SU-DHL-6 (cell line): ENCODE measurements around the gene UBFD1.
"Not testable (repeated sequence)": the region's sequence is repeated elsewhere in the genome, so short reads cannot be mapped to it uniquely, and the experiment has no call there.

Experiments used
- H2AFZ ChIP-seq: fragments of 200-600 bp; sonication (generic); 2 replicates; pipeline ENCODE4 v1.6.1; 2014; ENCODE audit warnings: low read depth, mild to moderate bottlenecking, moderate library complexity, mixed read lengths, antibody characterized with exemption, low read length; ENCODE audit not compliant: severe bottlenecking
- H3F3A ChIP-seq: fragments of 200-600 bp; shearing (Covaris generic); 2 replicates; pipeline ENCODE4 v1.6.0; 2016; ENCODE audit warnings: antibody characterized with exemption, mild to moderate bottlenecking; ENCODE audit not compliant: insufficient read depth
- H3K27ac ChIP-seq: fragments of 200-600 bp; sonication (generic); 2 replicates; pipeline ENCODE4 v1.5.1; 2016; ENCODE audit warnings: low read depth, mild to moderate bottlenecking, low read length, moderate library complexity, mixed read lengths
- H3K27me3 ChIP-seq: fragments of 200-600 bp; sonication (generic), shearing (Covaris generic); 2 replicates; pipeline ENCODE4 v1.6.0; 2014; ENCODE audit warnings: mild to moderate bottlenecking, low read length
- H3K36me3 ChIP-seq: fragments of 200-600 bp; sonication (generic); 2 replicates; pipeline ENCODE4 v1.6.1; 2014; ENCODE audit warnings: mild to moderate bottlenecking, low read length, mixed read lengths
- H3K4me2 ChIP-seq: fragments of 300-600, 200-600 bp; shearing (Covaris generic), sonication (generic); 2 replicates; pipeline ENCODE4 v1.6.0; 2014; ENCODE audit warnings: low read length, low read depth, mild to moderate bottlenecking; ENCODE audit not compliant: poor library complexity, severe bottlenecking
- H3K4me3 ChIP-seq: fragments of 200-600 bp; sonication (generic); 2 replicates; pipeline ENCODE4 v1.5.1; 2014; ENCODE audit warnings: antibody characterized with exemption, low read length, mild to moderate bottlenecking, mixed read lengths; ENCODE audit not compliant: insufficient read depth, poor library complexity, severe bottlenecking
- H3K79me2 ChIP-seq: fragments of 200-600 bp; sonication (generic); 2 replicates; pipeline ENCODE4 v1.6.1; 2014; ENCODE audit warnings: mild to moderate bottlenecking, low read length, moderate library complexity; ENCODE audit not compliant: insufficient read depth
- H3K9ac ChIP-seq: fragments of 200-600 bp; sonication (generic); 2 replicates; pipeline ENCODE4 v1.7.0; 2014; ENCODE audit warnings: mild to moderate bottlenecking, low read length
- H3K9me2 ChIP-seq: fragments of 200-600 bp; sonication (generic); replicated peaks from 2 replicates; pipeline ENCODE4 v1.6.1; 2014; ENCODE audit warnings: low read length; ENCODE audit not compliant: insufficient read depth
- H3K9me3 ChIP-seq: fragments of 200-600 bp; sonication (generic); 2 replicates; pipeline ENCODE4 v1.6.1; 2014; ENCODE audit warnings: low read length, mixed read lengths; ENCODE audit not compliant: insufficient read depth
- H4K20me1 ChIP-seq: fragments of 200-600 bp; sonication (generic); 2 replicates; pipeline ENCODE4 v1.6.1; 2014; ENCODE audit warnings: low read depth, mild to moderate bottlenecking, antibody characterized with exemption, low read length, moderate library complexity, mixed read lengths
- CTCF ChIP-seq: fragments of 200-600 bp; sonication (generic); IDR thresholded peaks from one replicate; pipeline ENCODE4 v1.5.1; 2017; ENCODE audit warnings: antibody characterized with exemption, mild to moderate bottlenecking, low read length, moderate library complexity; ENCODE audit not compliant: insufficient read depth, poor library complexity, severe bottlenecking
- EZH2phosphoT487 ChIP-seq: fragments of 200-600 bp; sonication (generic), shearing (Covaris generic); conservative IDR thresholded peaks from 2 replicates; pipeline ENCODE4 v1.6.1; 2018; ENCODE audit warnings: mild to moderate bottlenecking, antibody characterized with exemption, low read length, moderate library complexity, mixed read lengths

Gene UBFD1

DNA sequence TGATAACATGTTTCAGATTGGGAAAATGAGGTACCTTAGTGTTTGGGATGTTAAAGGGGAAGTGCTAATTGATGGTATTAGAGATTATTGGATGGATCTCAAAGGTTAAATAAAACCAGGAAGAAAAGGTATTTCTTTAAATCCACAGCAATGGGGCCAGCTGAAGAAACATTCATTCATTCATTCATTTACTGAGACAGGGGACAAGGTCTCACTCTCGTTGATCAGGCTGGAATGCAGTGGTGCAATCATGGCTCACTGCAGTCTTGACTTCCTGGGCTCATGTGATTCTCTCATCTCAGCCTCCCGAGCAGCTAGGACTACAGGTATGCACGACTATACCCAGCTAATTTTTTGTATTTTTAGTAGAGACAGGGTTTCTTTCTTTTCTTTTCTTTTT is 20.1 kb upstream of the UBFD1 start:
- Histone ChIP-seq H3K9me2 (no peaks in the 10 kb centered on the region), H3K9me3 (no peaks in the 10 kb centered on the region), H3F3A (no peaks in the 10 kb centered on the region), H3K36me3 (peaks cover 3% of the 10 kb centered on the region; the same call in 1 of the 2 replicates), H3K27ac (no peak overlapping the region), H3K4me2 (no peak overlapping the region), H3K4me3 (no peak overlapping the region), H3K27me3 (no peaks in the 10 kb centered on the region), H2AFZ (no peak overlapping the region), H3K79me2 (no peaks in the 10 kb centered on the region), H3K9ac (no peak overlapping the region), H4K20me1 (no peaks in the 10 kb centered on the region)
- TF ChIP-seq CTCF (no peak), EZH2phosphoT487 (no peak)

- H3K9me3 ChIP-seq, result no peaks in the 10 kb centered on the region
- H2AFZ ChIP-seq, result no peak overlapping the region
- no peak overlapping the region for H3K27ac ChIP-seq
- H3K4me2 ChIP-seq, result no peak overlapping the region
- H4K20me1 ChIP-seq, result no peaks in the 10 kb centered on the region
- no peaks in the 10 kb centered on the region for H3K27me3 ChIP-seq
- H3F3A ChIP-seq, result no peaks in the 10 kb centered on the region
- no peak overlapping the region for H3K9ac ChIP-seq
- H3K36me3 ChIP-seq, result peaks cover 5% of the 10 kb centered on the region; the same call in 1 of the 2 replicates
- H3K9me2 ChIP-seq, result no peaks in the 10 kb centered on the region
- no peak overlapping the region for H3K4me3 ChIP-seq
- H3K79me2 ChIP-seq, result no peaks in the 10 kb centered on the region
- TF ChIP-seq EZH2phosphoT487 (no peak), CTCF (no peak)
Measured at GRCh38 chr16:23538919-23539278, 18.6 kb upstream of the UBFD1 start.

DNA sequence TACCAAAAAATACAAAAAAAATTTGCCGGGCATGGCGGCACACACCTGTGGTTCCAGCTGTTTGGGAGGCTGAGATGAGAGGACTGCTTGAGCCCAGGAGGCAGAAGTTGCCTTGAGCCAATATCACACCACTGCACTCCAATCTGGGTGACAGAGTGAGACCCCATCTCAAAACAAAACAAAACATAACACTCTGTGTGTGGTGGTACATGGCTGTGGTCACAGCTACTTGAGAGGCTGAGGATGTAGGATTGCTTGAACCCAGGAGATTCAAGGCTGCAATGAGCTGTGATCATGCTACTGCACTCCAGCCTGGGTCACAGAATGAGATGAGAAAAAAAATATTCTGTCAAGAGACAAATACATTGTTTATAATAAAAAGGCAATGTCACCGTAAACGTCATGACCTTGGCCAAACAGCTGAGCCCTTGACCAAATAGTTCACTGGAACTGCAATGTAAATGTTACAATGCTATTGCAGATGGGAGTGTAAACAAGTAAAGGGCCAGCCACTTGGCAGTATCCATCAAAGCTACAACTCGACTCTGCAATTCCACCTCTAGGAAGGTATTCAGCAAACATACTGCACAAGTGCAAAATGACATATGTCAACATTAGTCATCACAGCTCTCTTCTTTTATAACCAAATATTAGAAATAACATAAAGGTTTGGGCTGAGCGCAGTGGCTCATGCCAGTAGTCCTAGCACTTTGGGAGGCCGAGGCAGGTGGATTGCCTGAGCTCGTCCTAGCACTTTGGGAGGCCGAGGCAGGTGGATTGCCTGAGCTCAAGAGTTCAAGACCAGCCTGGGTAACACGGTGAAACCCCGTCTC is 17.3 kb upstream of the UBFD1 start:
- Histone ChIP-seq H3K79me2 (no peaks in the 10 kb centered on the region), H3K36me3 (peaks cover 2% of the 10 kb centered on the region; the same call in 1 of the 2 replicates), H3F3A (no peaks in the 10 kb centered on the region), H3K9ac (no peak overlapping the region), H3K4me2 (no peak overlapping the region), H3K9me2 (no peaks in the 10 kb centered on the region), H2AFZ (no peak overlapping the region), H3K27me3 (no peaks in the 10 kb centered on the region), H3K4me3 (no peak overlapping the region), H4K20me1 (no peaks in the 10 kb centered on the region), H3K9me3 (no peaks in the 10 kb centered on the region), H3K27ac (no peak overlapping the region)
- no peak for TF ChIP-seq CTCF
- TF ChIP-seq EZH2phosphoT487, result no peak

- not testable (repeated sequence) for H3K36me3 ChIP-seq, H2AFZ ChIP-seq, H3K4me3 ChIP-seq, H3K27ac ChIP-seq, H3K9me3 ChIP-seq, H4K20me1 ChIP-seq, H3K4me2 ChIP-seq, H3K79me2 ChIP-seq, H3K27me3 ChIP-seq, H3K9me2 ChIP-seq, H3K9ac ChIP-seq, H3F3A ChIP-seq
Measured at GRCh38 chr16:23540817-23541178, 16.7 kb upstream of the UBFD1 start.
